GM12891 (cell line): ENCODE data around the gene PTCD3.

Experiments used
- DNase-seq: peaks from one replicate; pipeline ENCODE4 v3.0.0; 2011; ENCODE audit warnings: low spot score; ENCODE audit not compliant: insufficient read length
- FAIRE-seq: peaks from 2 replicates; lab custom pipeline; 2011; peaks lifted over from hg19 to GRCh38; lab: Jason Lieb, UNC
- PAX5 ChIP-seq: IDR thresholded peaks from 2 replicates; pipeline ENCODE4 v1.6.1; 2011; ENCODE audit warnings: low read length, moderate library complexity, mild to moderate bottlenecking; ENCODE audit not compliant: insufficient read depth, severe bottlenecking
- POLR2A ChIP-seq: IDR thresholded peaks from 2 replicates; pipeline ENCODE4 v1.6.1; 2011; ENCODE audit warnings: low read depth, low read length, control low read depth
- POLR2AphosphoS5 ChIP-seq: IDR thresholded peaks from 2 replicates; pipeline ENCODE4 v1.6.1; 2011; ENCODE audit warnings: low read depth, low read length, control low read depth
- POU2F2 ChIP-seq: IDR thresholded peaks from 2 replicates; pipeline ENCODE4 v1.6.1; 2011; ENCODE audit warnings: low read depth, mild to moderate bottlenecking, control low read depth, low read length, moderate library complexity
- SPI1 ChIP-seq: IDR thresholded peaks from 2 replicates; pipeline ENCODE4 v1.6.1; 2011; ENCODE audit warnings: low read depth, low read length, control low read depth
- TAF1 ChIP-seq: IDR thresholded peaks from 2 replicates; pipeline ENCODE4 v1.6.1; 2011; ENCODE audit warnings: low read depth, low read length, control low read depth

PTCD3 gene

DNA sequence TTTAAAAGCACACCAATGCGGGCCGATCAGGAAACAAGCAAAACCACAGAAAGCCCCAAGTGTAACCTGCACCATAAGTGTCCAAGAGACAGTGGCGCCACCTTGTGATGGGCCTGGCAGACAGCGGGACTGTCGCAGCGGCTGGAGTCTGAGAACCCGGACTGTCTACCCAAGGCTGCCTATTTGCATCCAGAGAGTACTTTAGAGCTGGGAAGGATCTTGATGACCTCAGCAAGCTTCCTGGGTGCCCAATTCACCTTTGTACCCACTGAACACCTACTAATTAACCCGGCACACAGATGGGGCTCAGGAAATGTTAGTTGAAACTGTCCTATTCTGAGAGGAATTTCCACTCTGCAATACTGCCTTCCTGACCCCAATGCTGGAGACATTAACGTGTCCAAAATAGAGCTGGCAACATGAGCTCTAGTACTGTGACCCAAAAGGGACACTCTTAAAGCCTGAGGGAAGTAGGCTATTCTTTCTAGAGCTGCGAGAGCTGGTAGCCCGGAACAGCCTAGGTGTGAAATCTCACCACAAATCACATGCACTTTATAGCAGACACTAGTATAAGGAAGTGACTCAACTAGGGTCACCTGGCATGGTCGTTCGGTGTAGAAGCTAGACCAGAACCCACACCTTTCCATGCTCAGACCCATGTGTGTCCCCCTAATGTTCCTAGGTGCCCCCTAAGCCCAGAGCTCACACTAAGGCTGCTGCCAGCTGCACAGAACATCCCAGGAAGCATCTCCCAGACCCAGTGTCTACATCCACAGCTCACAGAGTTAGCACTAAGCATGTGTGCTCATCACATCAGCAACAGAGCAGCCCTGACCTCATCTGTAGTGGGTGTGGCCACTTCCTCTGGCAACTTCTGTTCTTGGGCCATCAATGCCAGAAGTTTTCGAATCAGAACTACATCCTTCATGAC, 25.8 kb upstream of the PTCD3 start:
- 0 out of 2 replicates have a peak, but pooled peaks have one; percentile 1 for TF ChIP-seq POLR2AphosphoS5
- TF ChIP-seq SPI1: peak; percentile 68
- no peak for TF ChIP-seq PAX5
- FAIRE-seq: peak; percentile 75
- no peak for DNase-seq

DNA sequence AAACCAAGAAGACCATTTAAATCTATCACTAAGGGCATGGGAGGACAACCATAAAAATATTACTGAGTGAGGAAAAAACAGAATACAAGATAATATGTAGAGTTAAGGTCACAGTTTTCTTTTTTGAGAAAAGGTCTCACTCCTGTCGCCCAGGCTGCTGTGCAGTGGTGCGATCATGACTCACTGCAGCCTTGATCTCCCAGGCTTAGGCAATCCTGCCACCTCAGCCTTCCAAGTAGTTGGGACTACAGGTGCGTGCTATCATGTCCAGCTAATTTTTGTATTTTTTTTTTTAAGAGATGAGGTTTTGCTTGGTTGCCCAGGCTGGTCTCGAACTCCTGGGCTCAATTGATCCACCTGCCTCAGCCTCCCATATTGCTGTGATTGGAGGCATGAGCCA, 24.3 kb upstream of the PTCD3 start:
- FAIRE-seq (no peak), DNase-seq (no peak)
- TF ChIP-seq SPI1 (no peak), POLR2A (no peak), TAF1 (no peak), POU2F2 (no peak), POLR2AphosphoS5 (no peak), PAX5 (no peak)

DNA sequence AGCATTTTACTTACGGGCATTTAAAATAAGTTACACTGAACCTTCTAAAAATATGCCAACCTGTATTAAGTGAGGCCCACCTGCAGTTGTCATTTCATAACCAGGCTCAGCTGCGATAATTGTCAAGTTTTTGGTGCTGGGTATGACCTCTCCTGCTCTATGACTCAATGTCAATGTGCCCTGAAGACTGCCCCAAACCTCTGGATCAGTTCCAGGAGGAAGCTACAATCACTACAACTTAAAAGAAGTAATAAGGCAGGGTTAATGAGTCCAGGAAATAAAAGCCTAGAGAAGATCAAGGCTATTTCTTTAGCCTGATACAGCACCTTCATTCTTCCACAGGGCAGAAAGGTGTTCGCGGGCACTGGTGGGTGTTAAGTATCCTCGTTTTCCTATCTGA, 23.3 kb upstream of the PTCD3 start:
- DNase-seq (no peak), FAIRE-seq (no peak)
- no peak for TF ChIP-seq SPI1
- TF ChIP-seq POU2F2: no peak
- TF ChIP-seq POLR2AphosphoS5: no peak
- no peak for TF ChIP-seq POLR2A
- TF ChIP-seq PAX5: no peak
- no peak for TF ChIP-seq TAF1

DNA sequence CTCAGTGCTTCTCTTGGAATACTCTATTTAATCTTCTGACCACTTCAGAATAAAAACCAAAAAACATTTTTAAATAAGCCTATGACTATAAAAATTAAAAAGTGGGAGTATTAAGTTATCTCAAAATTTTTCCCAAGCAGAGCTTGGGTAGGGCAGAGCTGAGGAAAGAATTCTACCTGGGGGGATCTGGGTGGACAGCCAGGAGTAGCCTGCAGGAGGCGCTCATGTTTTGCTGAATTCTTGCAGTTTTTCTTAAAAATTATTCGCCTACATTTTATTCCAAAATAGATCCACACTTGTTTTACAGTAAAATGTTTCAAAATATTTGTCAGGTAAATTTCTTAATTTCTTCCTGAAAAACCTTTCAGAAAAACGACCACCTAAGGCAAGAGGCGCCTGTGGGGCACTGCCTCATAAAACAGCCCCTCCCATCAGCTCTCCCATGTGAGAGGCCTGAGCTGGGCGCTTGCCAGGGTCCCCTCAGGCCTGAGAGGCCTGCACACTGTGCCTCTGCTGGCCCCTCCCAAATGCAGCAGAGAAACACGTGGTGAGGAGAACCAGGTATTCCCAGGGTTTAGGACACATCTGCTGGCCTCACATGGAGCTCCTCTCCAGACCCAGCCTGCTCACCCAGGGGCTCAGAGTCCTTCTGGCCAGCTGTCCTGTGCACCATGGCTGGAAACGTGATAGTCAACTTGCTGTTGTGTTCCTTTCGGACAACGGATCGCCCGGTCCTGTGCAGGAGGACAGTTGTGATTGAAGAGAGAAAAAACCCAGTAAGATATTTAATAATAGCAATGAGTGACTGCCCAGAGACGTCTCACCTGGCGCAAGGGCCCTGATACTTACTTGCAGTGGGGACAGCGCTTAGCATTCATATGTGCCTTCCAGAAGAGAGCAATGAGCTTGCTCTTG, 17.8 kb upstream of the PTCD3 start:
- TF ChIP-seq POLR2A (no peak), SPI1 (no peak)
- peak; percentile 25 for DNase-seq
- no peak for FAIRE-seq

DNA sequence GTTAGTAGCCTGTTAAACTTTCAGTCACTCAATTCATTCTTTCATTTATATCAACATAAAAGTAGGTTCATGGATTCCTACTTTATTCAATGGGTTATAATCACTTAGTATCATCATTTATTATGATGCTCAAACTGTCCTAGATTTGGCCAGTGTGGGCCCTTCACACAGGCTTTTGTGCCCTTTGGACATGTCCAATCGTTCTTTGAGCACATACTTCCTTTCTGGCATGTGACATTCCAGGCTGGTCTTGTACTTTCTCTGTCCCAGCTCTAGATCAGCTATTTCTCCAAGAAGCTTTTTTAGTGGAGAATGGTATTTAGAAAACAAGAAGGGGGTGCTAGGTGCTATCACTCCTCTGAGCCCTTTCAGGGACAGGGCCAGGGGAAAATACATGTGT, 11.8 kb upstream of the PTCD3 start:
- TF ChIP-seq PAX5 (no peak), SPI1 (no peak), POU2F2 (no peak), POLR2AphosphoS5 (no peak), TAF1 (no peak)
- FAIRE-seq: no peak
- DNase-seq: no peak

DNA sequence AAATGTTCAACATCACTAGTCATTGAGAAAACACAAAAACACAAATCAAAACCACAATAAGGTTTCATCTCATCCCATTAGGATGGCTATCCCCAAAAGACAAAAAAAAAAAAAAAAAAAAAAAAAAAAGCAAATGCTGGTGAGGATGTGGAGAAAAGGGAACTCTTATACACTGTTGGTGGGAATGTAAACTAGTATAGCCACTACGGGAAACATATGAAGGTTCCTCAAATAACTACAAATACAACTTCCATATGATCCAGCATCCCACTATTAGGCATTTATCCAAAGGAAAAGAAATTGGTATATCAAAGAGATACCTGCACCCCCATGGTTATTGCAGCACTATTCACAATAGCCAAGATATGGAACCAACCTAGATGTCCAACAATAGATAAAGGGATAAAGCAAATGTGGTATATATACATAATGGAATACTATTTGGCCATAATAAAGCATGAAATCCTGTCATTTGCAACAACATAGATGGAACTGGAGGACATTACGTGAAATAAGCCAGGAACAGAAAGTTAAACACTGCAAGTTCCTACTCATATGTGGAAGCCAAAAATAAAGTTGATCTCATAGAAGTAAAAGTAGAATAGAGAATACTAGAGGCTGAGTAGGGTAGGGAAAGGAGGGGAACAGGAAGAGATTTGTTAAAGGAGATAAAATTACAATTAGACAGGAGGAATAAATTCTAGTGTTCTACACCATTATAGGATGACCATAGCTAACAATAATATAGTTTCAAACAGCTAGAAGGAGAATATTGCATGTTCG, 8.7 kb upstream of the PTCD3 start:
- FAIRE-seq: no peak
- no peak for DNase-seq
- TF ChIP-seq POLR2A: no peak
- TF ChIP-seq TAF1: no peak
- TF ChIP-seq POLR2AphosphoS5: no peak

DNA sequence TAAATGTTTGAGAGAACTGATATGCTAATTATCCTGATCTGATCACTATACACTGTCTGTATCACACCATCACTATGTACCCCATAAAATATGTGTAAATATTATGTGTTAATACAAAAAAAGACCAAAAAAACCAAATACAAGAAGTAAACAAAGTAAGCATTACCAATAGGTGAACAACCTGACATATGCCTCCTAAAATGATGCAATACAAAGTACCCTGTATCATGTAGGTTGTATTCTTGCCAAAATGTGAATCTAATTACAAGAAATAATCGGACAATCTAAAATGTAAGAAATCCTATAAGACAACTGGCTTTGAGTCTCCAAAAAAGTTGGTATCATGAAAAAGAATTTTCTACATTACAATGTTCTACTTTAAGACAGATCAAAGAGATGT, 8.1 kb upstream of the PTCD3 start:
- DNase-seq: no peak
- TF ChIP-seq PAX5 (no peak), SPI1 (no peak), TAF1 (no peak), POLR2AphosphoS5 (no peak), POU2F2 (no peak), POLR2A (no peak)
- no peak for FAIRE-seq

DNA sequence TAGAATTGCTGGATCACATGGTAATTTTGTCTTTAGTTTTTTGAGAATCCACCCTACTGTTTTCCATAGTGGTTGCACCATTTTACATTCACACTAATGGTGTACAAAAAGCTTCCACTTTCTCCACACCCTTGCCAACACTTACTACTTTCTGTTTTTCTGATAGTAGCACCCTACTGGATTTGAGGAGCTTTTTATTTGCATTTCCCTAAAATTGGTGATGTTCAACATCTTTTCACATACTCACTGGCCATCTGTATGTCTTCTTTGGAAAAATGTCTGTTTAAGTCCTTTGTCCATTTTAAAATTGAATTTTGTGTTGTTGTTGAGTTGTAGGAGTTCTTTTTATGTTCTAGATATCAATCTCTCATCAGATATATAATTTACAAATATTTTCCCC, 3.9 kb upstream of the PTCD3 start:
- FAIRE-seq (no peak), DNase-seq (no peak)
- TF ChIP-seq TAF1: no peak
- no peak for TF ChIP-seq POU2F2
- TF ChIP-seq SPI1: no peak
- no peak for TF ChIP-seq POLR2A
- TF ChIP-seq POLR2AphosphoS5: no peak
- no peak for TF ChIP-seq PAX5

DNA sequence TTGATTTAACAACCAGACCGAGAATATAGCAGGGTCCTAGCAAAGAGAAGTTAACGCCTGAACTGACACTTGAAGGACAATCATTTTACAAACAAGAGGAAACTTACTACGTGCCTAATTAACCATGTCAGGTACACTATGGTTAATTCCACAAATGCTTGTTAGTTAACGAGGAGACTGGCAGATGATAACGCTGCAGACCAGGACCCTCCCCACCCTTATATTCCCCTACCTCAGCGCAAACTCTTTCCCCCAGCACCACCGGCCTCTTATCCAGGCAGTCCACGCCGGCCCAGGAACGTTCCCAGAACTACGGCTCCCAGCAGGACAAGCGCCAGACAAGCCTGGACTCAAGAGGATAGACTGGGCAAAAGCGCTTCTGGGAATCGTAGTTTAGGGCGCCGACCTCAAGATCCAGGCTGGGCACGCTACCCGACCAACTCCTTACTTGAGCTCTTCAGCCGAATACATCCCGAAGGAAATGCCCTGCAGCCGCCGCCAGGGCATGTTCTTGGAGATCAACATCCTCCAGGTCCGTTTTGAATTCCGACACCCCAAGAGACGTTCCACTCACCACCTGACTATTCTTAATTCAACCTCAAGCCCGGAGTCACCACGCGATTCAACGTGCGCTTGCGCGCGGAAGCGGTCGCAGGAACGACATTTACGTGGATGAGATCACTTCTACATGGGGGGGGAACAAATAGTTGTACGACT, 625 bp upstream of the PTCD3 start, which contains the start of gene POLR1A:
Gene POLR1A, minus strand, starts transcription at position 635 of the 717 bp plus-strand sequence. Its CDS starts 110 bp downstream, at position 525.
- DNase-seq (peak; percentile 41), FAIRE-seq (peak; percentile 99)
- TF ChIP-seq TAF1 (peak; percentile 85), PAX5 (no peak), POLR2AphosphoS5 (no peak), POLR2A (peak; percentile 50)

DNA sequence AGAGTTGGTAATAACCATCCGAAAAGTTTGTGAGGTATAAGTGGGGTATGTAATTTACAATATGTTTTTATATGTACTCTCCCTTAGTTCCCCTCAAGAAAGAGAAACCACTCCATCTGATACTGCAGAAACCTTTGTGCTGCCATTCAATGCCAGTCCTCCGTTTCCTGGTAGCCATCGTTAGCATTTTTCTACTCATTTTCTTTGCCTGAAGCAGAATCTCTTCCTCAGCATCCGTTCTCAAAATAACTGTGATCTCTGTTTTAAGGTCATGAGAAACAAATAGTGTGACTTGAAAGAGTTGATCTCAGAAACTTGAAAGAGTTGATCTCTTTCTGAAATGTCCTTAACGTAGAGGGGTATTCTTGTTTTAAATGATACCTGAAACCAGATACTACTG, 996 bp downstream of the PTCD3 start:
- DNase-seq: no peak
- no peak for TF ChIP-seq POLR2AphosphoS5
- no peak for TF ChIP-seq PAX5
- no peak for TF ChIP-seq POLR2A
- FAIRE-seq: no peak
